Breast epithelium (tissue), 4 donors: ENCODE results near the gene ADAM30. TPM values are rescaled to one million over a fixed set of nuclear protein-coding genes. Genes with fewer than 3 reads are reported as not detected.

Source experiments
- DNase-seq, 2 donors: peaks; one replicate each; pipeline ENCODE4 v3.0.0-alpha.2; 2019; ENCODE audit warnings: low spot score in 2 of 2
- H3K27ac ChIP-seq, 2 donors: fragments of 200-600 bp; sonication (generic) in 1 of 2; one replicate each; pipeline ENCODE4 v1.5.1; 2016 to 2019; ENCODE audit warnings: mild to moderate bottlenecking in 1 of 2
- H3K27me3 ChIP-seq, 2 donors: fragments of 200-600 bp; sonication (generic) in 1 of 2; one replicate each; pipeline versions ENCODE4 v1.5.1 to v1.6.0; 2017 to 2019; ENCODE audit warnings: control low read depth in 1 of 2, mild to moderate bottlenecking in 1 of 2
- H3K36me3 ChIP-seq: fragments of 200-600 bp; one replicate; pipeline ENCODE4 v1.5.1; 2019
- H3K4me1 ChIP-seq, 2 donors: fragments of 200-600 bp; sonication (generic); one replicate each; pipeline ENCODE4 v1.5.1; 2016 to 2019; ENCODE audit warnings: control low read depth in 1 of 2
- H3K4me3 ChIP-seq, 3 donors: fragments of 200-600 bp; sonication (generic); 1 replicate in 2 of 3; 2 replicates in 1 of 3; pipeline ENCODE4 v1.5.1; 2016 to 2019; ENCODE audit warnings: mild to moderate bottlenecking in 3 of 3, moderate library complexity in 2 of 3
- H3K9me3 ChIP-seq, 2 donors: fragments of 200-600 bp; sonication (generic) in 1 of 2; one replicate each; pipeline ENCODE4 v1.5.1; 2016 to 2019; ENCODE audit warnings: control low read depth in 1 of 2
- POLR2A ChIP-seq: fragments of 450-650 bp; IDR thresholded peaks from one replicate; pipeline ENCODE4 v1.6.1; 2016; ENCODE audit warnings: antibody characterized with exemption, mild to moderate bottlenecking, moderate library complexity
- POLR2AphosphoS5 ChIP-seq, 3 donors: sonication (generic); formaldehyde crosslinking; IDR thresholded peaks; one replicate each; pipeline ENCODE4 v1.6.1; 2017; ENCODE audit warnings: antibody characterized with exemption in 3 of 3
- intact Hi-C: fragments of 100-400 bp; cut with DNase I; formaldehyde crosslinking; loops from one replicate; pipeline ENCODE4 v1.15.1; 2023; ENCODE audit warnings: low total_unique reads
- total RNA-seq, 3 donors: library from RNA; depleted of rRNA; stranded (reverse); fragments of >200 nt; gene quantifications; one replicate each; pipeline ENCODE4 v1.1.0, GENCODE V29; 2016
- TF ChIP-seq, protein P1 (sequence below), 3 donors: fragments of 450-650 bp; IDR thresholded peaks; one replicate each; pipeline ENCODE4 v1.5.1; 2016 to 2017; ENCODE audit warnings: antibody characterized with exemption in 3 of 3, mild to moderate bottlenecking in 3 of 3, moderate library complexity in 3 of 3

Gene ADAM30
- total RNA-seq, 3 donors from 2014 or later, result not detected

DNA sequence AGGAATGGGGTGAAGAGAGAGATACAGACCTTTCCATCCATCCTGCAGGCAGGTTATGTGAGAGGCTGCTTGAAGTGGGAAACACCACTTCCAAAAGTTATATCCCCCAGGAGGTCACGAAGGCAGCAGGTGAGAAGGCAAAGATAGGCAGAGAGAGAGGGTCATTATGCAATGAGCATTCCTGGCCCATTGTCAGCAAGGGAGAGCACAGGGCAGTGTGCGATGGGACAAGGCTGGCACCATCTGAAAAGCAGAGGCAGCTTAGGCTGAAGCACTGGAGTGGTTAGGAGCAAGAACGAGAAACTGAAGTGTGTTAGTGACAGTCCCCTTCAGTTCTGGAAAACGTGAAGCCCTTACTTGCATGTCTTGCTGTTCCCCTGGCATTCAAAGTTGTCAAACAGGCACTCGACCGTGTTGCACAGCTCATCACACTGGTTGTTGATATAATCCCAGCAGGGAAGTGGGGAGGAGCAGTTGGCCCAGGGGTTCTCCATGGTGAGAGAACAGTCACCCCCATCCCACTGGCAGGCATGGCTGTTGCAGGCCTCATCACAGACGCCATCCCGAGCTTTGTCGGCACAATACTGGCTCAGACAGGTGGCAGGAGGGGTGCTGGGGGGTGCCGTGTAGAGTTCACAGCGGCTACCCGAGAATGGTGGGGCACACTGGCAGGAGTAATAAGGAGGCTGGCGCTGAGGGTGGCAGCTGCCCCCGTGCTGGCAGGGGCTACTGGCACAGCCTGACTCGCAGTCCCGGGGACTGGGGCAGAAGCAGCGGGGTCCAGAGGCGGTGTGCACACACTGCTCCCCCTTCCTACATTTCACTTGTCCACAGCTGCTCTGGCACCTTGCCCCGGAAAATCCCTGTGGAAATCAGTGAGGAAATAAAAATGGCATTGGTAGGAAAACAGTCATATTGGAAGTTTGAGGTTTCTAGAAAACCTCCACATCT lies 28.9 kb upstream of the ADAM30 start:
- TF ChIP-seq, protein P1, sequence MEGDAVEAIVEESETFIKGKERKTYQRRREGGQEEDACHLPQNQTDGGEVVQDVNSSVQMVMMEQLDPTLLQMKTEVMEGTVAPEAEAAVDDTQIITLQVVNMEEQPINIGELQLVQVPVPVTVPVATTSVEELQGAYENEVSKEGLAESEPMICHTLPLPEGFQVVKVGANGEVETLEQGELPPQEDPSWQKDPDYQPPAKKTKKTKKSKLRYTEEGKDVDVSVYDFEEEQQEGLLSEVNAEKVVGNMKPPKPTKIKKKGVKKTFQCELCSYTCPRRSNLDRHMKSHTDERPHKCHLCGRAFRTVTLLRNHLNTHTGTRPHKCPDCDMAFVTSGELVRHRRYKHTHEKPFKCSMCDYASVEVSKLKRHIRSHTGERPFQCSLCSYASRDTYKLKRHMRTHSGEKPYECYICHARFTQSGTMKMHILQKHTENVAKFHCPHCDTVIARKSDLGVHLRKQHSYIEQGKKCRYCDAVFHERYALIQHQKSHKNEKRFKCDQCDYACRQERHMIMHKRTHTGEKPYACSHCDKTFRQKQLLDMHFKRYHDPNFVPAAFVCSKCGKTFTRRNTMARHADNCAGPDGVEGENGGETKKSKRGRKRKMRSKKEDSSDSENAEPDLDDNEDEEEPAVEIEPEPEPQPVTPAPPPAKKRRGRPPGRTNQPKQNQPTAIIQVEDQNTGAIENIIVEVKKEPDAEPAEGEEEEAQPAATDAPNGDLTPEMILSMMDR (IDR thresholded peaks at IDR 0.05), result no peak
- TF ChIP-seq POLR2A (no peak), POLR2AphosphoS5 (IDR thresholded peaks at IDR 0.05) (no peak)

DNA sequence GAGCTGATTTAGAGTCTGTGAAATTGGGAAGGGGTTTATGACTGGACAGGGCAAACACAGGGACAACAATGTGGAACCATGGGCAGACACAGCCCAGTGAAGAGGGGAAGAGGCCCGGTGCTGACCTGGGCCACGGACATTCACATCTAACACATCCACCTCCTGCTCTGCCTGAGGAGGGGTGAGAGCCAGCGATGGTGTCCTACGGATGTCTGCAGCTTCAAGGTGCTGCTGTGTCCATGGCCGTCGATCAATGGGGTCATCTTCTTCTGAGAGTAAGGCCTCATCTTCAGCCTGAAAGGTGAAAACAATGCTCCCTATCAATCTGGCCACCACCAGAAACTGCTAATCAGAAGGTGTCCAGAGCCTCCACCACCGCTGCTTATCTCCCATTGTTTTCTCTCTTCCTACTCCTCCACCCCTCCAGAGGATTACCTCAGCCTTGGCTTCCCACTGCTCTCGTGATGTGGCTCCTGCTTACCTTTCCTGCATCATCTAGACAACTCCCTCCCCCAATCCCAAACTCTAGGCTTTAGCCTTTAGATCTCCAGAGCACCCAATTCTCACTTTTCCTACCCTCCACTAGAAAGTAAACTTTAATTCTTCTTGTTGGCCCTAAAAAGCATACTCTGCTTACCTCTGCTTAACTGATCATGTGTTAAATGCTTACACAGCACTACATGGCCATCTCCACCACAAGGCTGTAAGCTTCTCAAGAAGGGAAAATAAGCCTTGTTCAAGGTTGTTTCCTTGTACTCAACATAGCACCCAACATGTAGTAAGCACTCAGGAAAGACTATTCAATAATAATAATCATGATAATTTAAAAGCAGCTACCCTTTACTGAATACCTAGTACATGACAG lies 24.0 kb upstream of the ADAM30 start:
- Histone ChIP-seq H3K4me3 (no peak overlapping the region), H3K27ac (no peak overlapping the region), H3K27me3 (no peaks in the 10 kb centered on the region), H3K36me3 (peaks cover 8% of the 10 kb centered on the region), H3K9me3 (no peaks in the 10 kb centered on the region), H3K4me1 (no peaks in the 10 kb centered on the region)
- no peak for DNase-seq
- TF ChIP-seq, protein P1 (IDR thresholded peaks at IDR 0.05), result no peak
- TF ChIP-seq POLR2AphosphoS5 (IDR thresholded peaks at IDR 0.05) (no peak), POLR2A (no peak)
- intact Hi-C loops, result no loop called here

More for the DNA sequence above, 28.9 kb upstream of the ADAM30 start:
- H3K27me3 ChIP-seq, result no peaks in the 10 kb centered on the region
- no peaks in the 10 kb centered on the region for H3K4me1 ChIP-seq
- intact Hi-C loops, result no loop called here
- H3K36me3 ChIP-seq, result no peaks in the 10 kb centered on the region
- no peak overlapping the region for H3K27ac ChIP-seq
- H3K9me3 ChIP-seq, result no peaks in the 10 kb centered on the region
- no peak for DNase-seq
- no peak overlapping the region for H3K4me3 ChIP-seq

DNA sequence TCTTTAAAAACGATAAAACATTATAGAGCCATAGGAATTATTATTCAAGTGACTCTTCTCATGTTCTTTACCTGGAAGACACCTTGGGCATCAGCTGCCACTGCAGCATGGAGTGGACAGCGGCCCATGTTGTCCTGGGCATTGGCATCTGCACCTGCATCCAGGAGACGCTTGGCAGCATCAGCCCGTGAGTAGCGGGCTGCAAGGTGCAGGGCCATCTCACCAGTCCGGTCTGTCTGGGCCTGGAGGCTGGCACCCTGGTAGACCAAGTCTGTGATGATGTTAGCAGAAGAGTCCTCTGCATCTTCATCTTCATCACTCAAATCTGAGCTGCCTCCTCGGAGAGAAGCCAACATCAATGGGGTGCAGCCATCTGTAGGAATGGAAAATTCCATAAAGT lies 22.9 kb upstream of the ADAM30 start:
- intact Hi-C loops, result no loop called here
- H3K9me3 ChIP-seq, result no peaks in the 10 kb centered on the region
- H3K27ac ChIP-seq, result no peak overlapping the region
- DNase-seq, result no peak
- H3K27me3 ChIP-seq, result no peaks in the 10 kb centered on the region
- no peak for TF ChIP-seq POLR2AphosphoS5 (IDR thresholded peaks at IDR 0.05)
- TF ChIP-seq, protein P1 (IDR thresholded peaks at IDR 0.05), result no peak
- TF ChIP-seq POLR2A, result no peak
- H3K36me3 ChIP-seq, result peaks cover 8% of the 10 kb centered on the region
- no peak overlapping the region for H3K4me3 ChIP-seq
- no peaks in the 10 kb centered on the region for H3K4me1 ChIP-seq

DNA sequence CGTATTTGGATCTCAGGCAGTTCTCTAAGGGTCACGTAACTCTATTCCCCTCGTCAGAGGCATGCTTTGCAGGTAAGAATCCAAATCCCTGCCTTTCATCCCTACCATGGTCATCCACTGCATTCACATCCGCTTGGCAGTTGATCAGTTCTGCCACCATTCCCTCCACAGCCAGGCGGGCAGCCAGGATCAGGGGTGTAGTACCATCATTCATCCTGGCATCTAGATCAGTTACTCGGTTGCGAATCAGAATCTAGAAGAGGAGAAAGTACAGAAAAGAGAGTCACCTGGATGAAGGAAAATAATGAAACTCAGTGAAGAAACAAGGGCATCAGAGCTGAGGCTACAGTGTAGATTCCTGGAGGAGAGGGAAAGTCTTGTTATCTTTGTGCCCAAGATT lies 22.0 kb upstream of the ADAM30 start:
- Histone ChIP-seq H3K36me3 (peaks cover 8% of the 10 kb centered on the region), H3K27ac (no peak overlapping the region)
- intact Hi-C loops, result no loop called here

More for the DNA sequence above, 22.0 kb upstream of the ADAM30 start:
- Histone ChIP-seq H3K4me3 (no peak overlapping the region), H3K4me1 (no peaks in the 10 kb centered on the region), H3K9me3 (no peaks in the 10 kb centered on the region), H3K27me3 (no peaks in the 10 kb centered on the region)
- no peak for TF ChIP-seq POLR2AphosphoS5 (IDR thresholded peaks at IDR 0.05)
- no peak for TF ChIP-seq POLR2A
- TF ChIP-seq, protein P1 (IDR thresholded peaks at IDR 0.05), result no peak
- no peak for DNase-seq
